Keratinocyte (primary cell): Measurements from ENCODE around the gene MAZ. TPM values are rescaled to one million over a fixed set of nuclear protein-coding genes. Genes with fewer than 3 reads are reported as not detected.

ENCODE experiments used
- DNase-seq: peaks from one replicate; pipeline ENCODE4 v3.0.0-alpha.2; 2011; ENCODE audit warnings: low read depth, missing footprints, low spot score
- FAIRE-seq: peaks from 2 replicates; lab custom pipeline; 2011; peaks lifted over from hg19 to GRCh38; lab: Jason Lieb, UNC
- H2AFZ ChIP-seq: 2 replicates; pipeline ENCODE4 v1.6.0; 2012; ENCODE audit warnings: low read length, control low read depth, inconsistent platforms; ENCODE audit not compliant: control insufficient read depth
- H3K27ac ChIP-seq: 2 replicates; pipeline ENCODE4 v1.5.1; 2011; ENCODE audit warnings: low read length; ENCODE audit not compliant: control insufficient read depth, insufficient read depth
- H3K27me3 ChIP-seq: 3 replicates; pipeline ENCODE4 v1.6.0; 2011; ENCODE audit warnings: low read length; ENCODE audit not compliant: control insufficient read depth, insufficient read depth; ENCODE audit errors: extremely low read depth
- H3K36me3 ChIP-seq, 2 experiments: 2 replicates in 1 of 2; 3 replicates in 1 of 2; pipeline ENCODE4 v1.5.1; 2011; ENCODE audit warnings: low read length in 2 of 2, mild to moderate bottlenecking in 1 of 2; ENCODE audit not compliant: control insufficient read depth in 2 of 2, insufficient read depth in 2 of 2; ENCODE audit errors: extremely low read depth in 1 of 2
- H3K4me1 ChIP-seq: 3 replicates; pipeline ENCODE4 v1.5.1; 2011; ENCODE audit warnings: low read length; ENCODE audit not compliant: control insufficient read depth, insufficient read depth; ENCODE audit errors: extremely low read depth
- H3K4me2 ChIP-seq: 3 replicates; pipeline ENCODE4 v1.6.0; 2011; ENCODE audit warnings: low read depth, low read length; ENCODE audit not compliant: control insufficient read depth, insufficient read depth; ENCODE audit errors: extremely low read depth
- H3K4me3 ChIP-seq, 3 experiments: fragments of 200-600 bp in 1 of 3; sonication (generic) in 1 of 3; 2 replicates in 2 of 3; 3 replicates in 1 of 3; pipeline ENCODE4 v1.5.1; 2011 to 2016; ENCODE audit warnings: low read length in 3 of 3, mild to moderate bottlenecking in 3 of 3, control low read depth in 2 of 3, inconsistent platforms in 1 of 3, low read depth in 1 of 3, mixed read lengths in 1 of 3, mixed run types in 1 of 3, moderate library complexity in 1 of 3; ENCODE audit not compliant: control insufficient read depth in 2 of 3, insufficient read depth in 2 of 3; ENCODE audit errors: extremely low read depth in 1 of 3
- H3K79me2 ChIP-seq: 2 replicates; pipeline ENCODE4 v1.6.0; 2012; ENCODE audit warnings: low read length; ENCODE audit not compliant: control insufficient read depth, insufficient read depth
- H3K9ac ChIP-seq: 3 replicates; pipeline ENCODE4 v1.6.0; 2011; ENCODE audit warnings: low read length; ENCODE audit not compliant: control insufficient read depth, insufficient read depth; ENCODE audit errors: extremely low read depth
- H3K9me1 ChIP-seq: 3 replicates; pipeline ENCODE4 v1.6.0; 2011; ENCODE audit warnings: low read length; ENCODE audit not compliant: control insufficient read depth, insufficient read depth; ENCODE audit errors: extremely low read depth
- H3K9me3 ChIP-seq: 2 replicates; pipeline ENCODE4 v1.5.1; 2012; ENCODE audit warnings: low read depth, low read length; ENCODE audit not compliant: control insufficient read depth
- H4K20me1 ChIP-seq: 3 replicates; pipeline ENCODE4 v1.6.0; 2011; ENCODE audit warnings: low read length; ENCODE audit not compliant: control insufficient read depth, insufficient read depth; ENCODE audit errors: extremely low read depth
- CTCF ChIP-seq, 3 experiments: IDR thresholded peaks in 1 of 3; conservative IDR thresholded peaks in 1 of 3; optimal IDR thresholded peaks in 1 of 3; 2 replicates in 2 of 3; 3 replicates in 1 of 3; pipeline versions ENCODE3 to v1.5.1; 2011; ENCODE audit warnings: low read length in 3 of 3, mild to moderate bottlenecking in 3 of 3, moderate library complexity in 2 of 3, control low read depth in 1 of 3, inconsistent platforms in 1 of 3; ENCODE audit not compliant: insufficient read depth in 2 of 3; ENCODE audit errors: extremely low read depth in 1 of 3
- EZH2 ChIP-seq: IDR thresholded peaks from one replicate; pipeline ENCODE4 v1.6.1; 2012; ENCODE audit warnings: inconsistent platforms, mild to moderate bottlenecking, low read length, moderate library complexity
- dilution Hi-C: fragments of 300-500 bp; cut with MboI; formaldehyde crosslinking; loops from one replicate; pipeline ENCODE4 v1.7.0; 2020; ENCODE audit warnings: low sequenced_read_pairs; ENCODE audit not compliant: extremely low pct_ligation_motif_present
- polyA plus RNA-seq, 5 experiments: library from polyadenylated mRNA; depleted of rRNA in 3 of 5; stranded (reverse) in 3 of 5; stranded (forward) in 1 of 5; unstranded in 1 of 5; fragments of >200 nt; gene quantifications; 1 replicate in 1 of 5; 2 replicates in 3 of 5; 3 replicates in 1 of 5; pipeline versions ENCODE4 v1.2.1 to v1.2.3, GENCODE V29; 2011 to 2012; ENCODE audit warnings: missing spikeins in 2 of 5, low read depth in 1 of 5, low replicate concordance in 1 of 5

Gene MAZ
- polyA plus RNA-seq, 1 donor (not counting 4 experiments of a cell fraction or from before 2014, with no cell fraction given) = 48.5 TPM

DNA sequence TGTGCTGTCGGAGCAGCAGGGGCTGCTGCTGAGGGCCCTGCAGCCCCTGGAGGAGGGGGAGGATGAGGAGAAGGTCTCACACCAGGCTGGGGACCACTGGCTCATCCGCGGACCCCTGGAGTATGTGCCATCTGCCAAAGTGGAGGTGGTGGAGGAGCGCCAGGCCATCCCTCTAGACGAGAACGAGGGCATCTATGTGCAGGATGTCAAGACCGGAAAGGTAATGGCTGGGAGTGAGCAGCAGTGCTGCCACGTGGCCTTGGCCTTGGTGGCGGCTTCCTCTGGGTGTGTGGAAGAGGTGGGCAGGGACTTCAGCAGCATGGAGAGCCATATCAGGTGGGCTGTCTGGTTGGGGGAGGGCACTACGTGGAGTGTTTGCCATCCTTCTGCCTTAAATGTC, 33.9 kb downstream of the MAZ start:
- DNase-seq (no peak), FAIRE-seq (no peak)

GRCh38 chr16:29841631-29842030, 35.3 kb downstream of the MAZ start:
- dilution Hi-C loops = no loop called here
- no peak overlapping the region for H3K4me2 ChIP-seq
- no peak overlapping the region for H3K9ac ChIP-seq
- no peaks in the 10 kb centered on the region for H3K4me1 ChIP-seq
- no peaks in the 10 kb centered on the region for H3K9me3 ChIP-seq
- no peaks in the 10 kb centered on the region for H4K20me1 ChIP-seq
- no peak overlapping the region for H3K4me3 ChIP-seq
- no peak overlapping the region for H3K27ac ChIP-seq
- no peak overlapping the region for H2AFZ ChIP-seq
- H3K27me3 ChIP-seq = no peaks in the 10 kb centered on the region
- H3K36me3 ChIP-seq = peaks cover 23 to 48% of the 10 kb centered on the region in 2 experiments
- DNase-seq (no peak), FAIRE-seq (no peak)
- H3K9me1 ChIP-seq = no peaks in the 10 kb centered on the region
- no peaks in the 10 kb centered on the region for H3K79me2 ChIP-seq
- TF ChIP-seq CTCF (optimal IDR thresholded peaks at IDR 0.05 in 1 of 3, IDR thresholded peaks at IDR 0.05 in 1 of 3, conservative IDR thresholded peaks at IDR 0.05 in 1 of 3; ENCODE audit: extremely low read depth in 1 of 3, insufficient read depth in 2 of 3, low read length in 3 of 3) (no peak), EZH2 (no peak)

More for the DNA sequence above, 33.9 kb downstream of the MAZ start:
- no peak overlapping the region for H3K4me3 ChIP-seq
- peaks cover 18 to 43% of the 10 kb centered on the region in 2 experiments for H3K36me3 ChIP-seq
- H3K4me2 ChIP-seq = no peak overlapping the region
- H3K9me3 ChIP-seq = no peaks in the 10 kb centered on the region
- no peaks in the 10 kb centered on the region for H3K27me3 ChIP-seq
- dilution Hi-C loops = no loop called here
- no peak overlapping the region for H2AFZ ChIP-seq
- H3K9me1 ChIP-seq = no peaks in the 10 kb centered on the region
- no peak overlapping the region for H3K27ac ChIP-seq
- H4K20me1 ChIP-seq = no peaks in the 10 kb centered on the region
- TF ChIP-seq EZH2 (no peak), CTCF (optimal IDR thresholded peaks at IDR 0.05 in 1 of 3, IDR thresholded peaks at IDR 0.05 in 1 of 3, conservative IDR thresholded peaks at IDR 0.05 in 1 of 3; ENCODE audit: extremely low read depth in 1 of 3, insufficient read depth in 2 of 3, low read length in 3 of 3) (no peak)
- no peaks in the 10 kb centered on the region for H3K4me1 ChIP-seq
- H3K79me2 ChIP-seq = no peaks in the 10 kb centered on the region
- H3K9ac ChIP-seq = no peak overlapping the region
